ENCODE data around the gene CLSTN2. TPM values are rescaled to one million over a fixed set of nuclear protein-coding genes. Genes with fewer than 3 reads are reported as not detected.

Gene CLSTN2
- polyA plus RNA-seq, 1 donor from 2014 or later = not detected

- Mint-ChIP-seq H3K36me3 (no peaks in the 10 kb centered on the region), H3K4me1 (no peaks in the 10 kb centered on the region), H3K4me3 (no peak overlapping the region), H3K9me3 (peaks cover 0 to 3% (median 0%) of the 10 kb centered on the region in 3 donors), H3K27me3 (no peaks in the 10 kb centered on the region), H3K27ac (no peak overlapping the region)
These were observed 264.8 kb downstream of the CLSTN2 start for GRCh38 chr3:140199743-140200142.

DNA sequence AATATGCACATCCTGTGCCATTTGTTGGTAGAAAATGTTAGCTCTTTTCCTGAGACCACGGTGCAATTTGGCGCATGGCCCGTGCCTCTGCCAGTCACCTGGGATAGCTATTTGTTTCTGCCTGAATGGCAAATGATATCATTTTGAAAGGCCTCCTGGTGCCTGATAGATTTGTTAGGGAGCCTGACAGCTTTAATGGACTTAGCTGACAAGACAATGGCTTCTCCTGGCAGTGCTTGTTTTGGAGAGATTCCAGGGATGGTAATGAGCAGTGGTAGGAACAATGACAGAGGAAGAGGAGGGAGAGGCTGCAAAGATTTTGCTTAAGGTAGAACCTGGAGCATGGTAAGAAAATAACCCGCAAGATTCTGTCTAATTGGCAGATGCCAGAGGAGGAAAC lies 268.5 kb downstream of the CLSTN2 start:
- peaks cover 0 to 3% (median 0%) of the 10 kb centered on the region in 3 donors for H3K9me3 Mint-ChIP-seq
- no peak overlapping the region for H3K27ac Mint-ChIP-seq
- H3K36me3 Mint-ChIP-seq = no peaks in the 10 kb centered on the region
- no peaks in the 10 kb centered on the region for H3K4me1 Mint-ChIP-seq
- no peak overlapping the region for H3K4me3 Mint-ChIP-seq
- peaks cover 2% of the 10 kb centered on the region for H3K27me3 Mint-ChIP-seq

DNA sequence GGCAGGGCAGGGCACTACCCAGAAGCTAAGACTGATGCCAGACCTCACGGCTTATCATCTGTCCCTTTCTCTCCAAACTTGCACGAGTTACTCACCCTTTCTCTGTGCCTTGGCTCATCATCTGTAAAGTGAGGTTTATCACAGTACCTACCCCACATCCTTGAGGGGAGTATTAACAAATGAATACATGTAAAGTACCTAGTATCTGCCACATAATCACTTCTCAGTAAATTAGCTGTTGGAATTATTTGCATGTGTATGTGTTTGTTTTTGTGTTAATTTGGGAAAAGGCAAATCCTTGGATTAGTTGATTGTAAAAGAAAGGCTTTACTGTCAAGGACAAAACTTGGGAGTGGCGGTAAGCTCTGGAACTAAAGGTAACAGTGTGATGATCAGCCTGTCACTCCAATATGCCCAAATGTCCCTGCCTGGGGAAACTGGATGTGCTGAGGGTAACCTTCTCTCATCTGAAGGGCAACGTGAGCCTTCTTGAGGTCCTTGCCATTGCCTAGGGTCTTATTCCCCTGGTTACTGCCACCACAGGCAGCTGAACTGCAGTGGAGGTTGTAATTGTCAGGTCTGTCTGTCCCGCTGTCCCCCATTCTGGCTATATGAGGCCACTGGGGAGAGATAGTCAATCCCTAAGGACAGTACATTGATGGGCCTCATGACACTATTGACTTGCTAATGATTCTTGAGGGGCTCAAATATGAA lies 269.4 kb downstream of the CLSTN2 start:
- Mint-ChIP-seq H3K27ac (no peak overlapping the region), H3K9me3 (peaks cover 0 to 3% (median 0%) of the 10 kb centered on the region in 3 donors), H3K27me3 (peaks cover 2% of the 10 kb centered on the region), H3K4me1 (no peaks in the 10 kb centered on the region), H3K4me3 (no peak overlapping the region), H3K36me3 (no peaks in the 10 kb centered on the region)

DNA sequence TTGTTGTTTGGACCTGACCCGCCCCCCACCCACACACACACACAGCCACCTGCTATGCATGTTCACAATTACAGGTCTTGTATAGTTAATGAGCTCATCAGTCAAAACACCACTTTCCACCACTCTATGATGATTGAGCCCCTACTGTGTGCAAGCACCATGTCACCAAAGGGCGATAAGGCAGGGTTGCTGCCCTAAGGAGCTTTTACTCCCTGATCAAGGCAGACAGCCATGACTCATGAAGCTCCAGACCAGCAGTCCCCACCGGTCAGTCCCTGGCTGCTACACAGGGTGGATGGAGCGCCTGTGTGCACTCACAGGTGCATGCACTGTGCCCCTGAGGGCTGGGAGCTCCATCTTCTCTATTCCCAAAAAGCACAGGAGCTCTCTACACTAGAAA lies 270.6 kb downstream of the CLSTN2 start:
- H3K36me3 Mint-ChIP-seq = no peaks in the 10 kb centered on the region
- H3K4me3 Mint-ChIP-seq = no peak overlapping the region
- H3K27ac Mint-ChIP-seq = no peak overlapping the region
- peaks cover 0 to 3% (median 0%) of the 10 kb centered on the region in 3 donors for H3K9me3 Mint-ChIP-seq
- H3K27me3 Mint-ChIP-seq = peaks cover 4% of the 10 kb centered on the region
- H3K4me1 Mint-ChIP-seq = no peaks in the 10 kb centered on the region

DNA sequence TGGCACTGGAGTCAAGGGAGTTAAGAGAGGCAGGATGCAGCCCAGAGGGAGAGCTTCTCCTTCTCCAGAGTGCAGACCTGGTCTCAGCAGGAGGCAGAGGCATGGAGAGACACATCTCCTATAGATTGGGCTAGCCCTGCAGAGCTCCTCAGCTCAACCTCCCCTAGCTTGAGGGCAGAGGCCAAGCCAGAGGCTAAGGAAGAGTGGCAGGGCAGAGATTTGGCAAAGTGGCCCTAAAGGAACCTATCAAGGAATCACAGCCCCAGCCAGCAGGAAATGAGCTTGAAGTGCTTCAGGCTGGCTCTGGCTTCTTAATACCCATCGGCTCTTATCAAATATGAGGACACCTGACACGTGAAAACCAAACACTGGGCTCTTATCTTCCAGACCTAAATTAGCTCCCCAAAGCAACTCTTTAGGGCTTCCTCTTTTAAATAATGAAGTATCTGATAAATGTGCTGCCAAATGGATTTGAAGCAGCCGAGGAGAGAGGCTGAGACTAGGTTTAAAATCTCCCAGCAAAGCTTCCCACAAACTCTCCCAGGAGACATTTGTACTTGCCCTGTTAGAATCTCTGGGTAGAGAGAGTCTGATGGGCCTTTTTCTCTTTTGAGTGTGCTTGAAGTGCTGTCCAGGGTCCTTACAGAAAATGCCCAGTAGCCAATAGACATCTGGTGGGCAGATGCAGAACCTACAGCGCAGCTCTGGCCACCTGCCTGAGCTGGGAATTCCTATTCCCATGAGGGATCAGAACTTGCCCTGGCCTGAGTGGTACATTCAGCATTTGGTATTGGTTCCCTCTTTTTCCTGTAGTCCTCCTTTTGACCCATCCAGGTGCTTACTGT lies 271.4 kb downstream of the CLSTN2 start:
- H3K27me3 Mint-ChIP-seq = peaks cover 4% of the 10 kb centered on the region
- H3K36me3 Mint-ChIP-seq = no peaks in the 10 kb centered on the region
- no peaks in the 10 kb centered on the region for H3K4me1 Mint-ChIP-seq
- no peak overlapping the region for H3K4me3 Mint-ChIP-seq
- peaks cover 0 to 3% (median 0%) of the 10 kb centered on the region in 3 donors for H3K9me3 Mint-ChIP-seq
- H3K27ac Mint-ChIP-seq = no peak overlapping the region

- Mint-ChIP-seq H3K27me3 (peaks cover 4% of the 10 kb centered on the region), H3K36me3 (no peaks in the 10 kb centered on the region), H3K9me3 (peaks cover 0 to 4% (median 0%) of the 10 kb centered on the region in 3 donors), H3K4me3 (no peak overlapping the region), H3K4me1 (no peaks in the 10 kb centered on the region), H3K27ac (no peak overlapping the region)
These were observed 272.6 kb downstream of the CLSTN2 start for GRCh38 chr3:140207541-140207940.

GRCh38 chr3:140216249-140216648 lies 281.3 kb downstream of the CLSTN2 start:
- Mint-ChIP-seq H3K9me3 (peaks cover 0 to 6% (median 0%) of the 10 kb centered on the region in 3 donors), H3K27me3 (peaks cover 1% of the 10 kb centered on the region)

DNA sequence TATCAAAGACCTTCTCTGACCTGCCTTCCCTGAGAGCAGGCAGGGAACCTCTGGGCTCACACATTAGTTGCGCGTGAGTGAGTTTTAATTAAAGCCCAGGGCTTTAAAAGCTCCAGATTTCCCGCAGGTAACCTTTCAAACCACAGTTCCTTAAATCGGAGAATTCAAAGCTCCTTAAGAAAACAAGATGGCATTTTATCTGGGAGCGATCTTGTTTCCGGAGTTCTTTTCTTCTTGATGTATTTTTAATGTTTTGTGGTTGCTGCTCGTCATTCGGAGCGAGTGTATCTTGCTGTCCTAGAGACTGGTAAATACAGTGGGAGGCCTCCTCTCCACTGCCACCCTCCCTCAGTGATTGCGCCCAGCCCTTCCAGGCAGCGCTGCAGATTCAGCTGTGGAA lies 284.3 kb downstream of the CLSTN2 start:
- Mint-ChIP-seq H3K4me1 (no peaks in the 10 kb centered on the region), H3K9me3 (peaks cover 0 to 4% (median 0%) of the 10 kb centered on the region in 3 donors), H3K4me3 (no peak overlapping the region), H3K36me3 (no peaks in the 10 kb centered on the region), H3K27ac (no peak overlapping the region), H3K27me3 (peaks cover 1% of the 10 kb centered on the region)

More at GRCh38 chr3:140216249-140216648, 281.3 kb downstream of the CLSTN2 start:
- H3K27ac Mint-ChIP-seq = no peak overlapping the region
- H3K36me3 Mint-ChIP-seq = no peaks in the 10 kb centered on the region
- H3K4me1 Mint-ChIP-seq = no peaks in the 10 kb centered on the region
- no peak overlapping the region for H3K4me3 Mint-ChIP-seq

DNA sequence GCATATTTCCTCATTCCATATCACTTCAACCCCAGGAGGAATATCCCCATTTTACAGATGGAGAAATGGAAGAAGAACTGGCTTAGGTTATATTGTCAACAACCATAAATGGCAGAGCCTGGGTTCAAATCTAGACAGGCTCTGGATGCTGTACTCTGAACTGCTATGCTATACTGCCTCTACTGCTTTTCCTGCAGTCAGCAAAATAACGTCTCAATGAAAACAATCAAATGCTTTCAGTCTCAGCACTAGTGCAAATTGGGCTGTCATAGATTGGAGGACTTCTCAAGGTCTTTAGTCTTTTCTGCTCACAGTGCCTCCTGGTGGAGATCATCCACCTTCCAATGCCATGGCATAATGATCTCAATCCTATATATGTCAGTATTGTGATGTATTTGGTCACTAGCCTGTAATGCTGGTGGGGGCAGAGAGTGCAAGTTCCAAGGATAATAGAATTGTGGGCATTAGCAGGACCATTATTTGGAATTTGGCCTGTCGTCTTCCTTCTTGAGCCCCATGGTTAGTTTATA lies 285.0 kb downstream of the CLSTN2 start:
- Mint-ChIP-seq H3K36me3 (no peaks in the 10 kb centered on the region), H3K4me1 (no peaks in the 10 kb centered on the region), H3K4me3 (no peak overlapping the region)

GRCh38 chr3:140223197-140223596 lies 288.2 kb downstream of the CLSTN2 start:
- peaks cover 2% of the 10 kb centered on the region for H3K36me3 Mint-ChIP-seq

More for the DNA sequence above, 285.0 kb downstream of the CLSTN2 start:
- Mint-ChIP-seq H3K9me3 (peaks cover 0 to 4% (median 0%) of the 10 kb centered on the region in 3 donors), H3K27me3 (peaks cover 1% of the 10 kb centered on the region), H3K27ac (no peak overlapping the region)

DNA sequence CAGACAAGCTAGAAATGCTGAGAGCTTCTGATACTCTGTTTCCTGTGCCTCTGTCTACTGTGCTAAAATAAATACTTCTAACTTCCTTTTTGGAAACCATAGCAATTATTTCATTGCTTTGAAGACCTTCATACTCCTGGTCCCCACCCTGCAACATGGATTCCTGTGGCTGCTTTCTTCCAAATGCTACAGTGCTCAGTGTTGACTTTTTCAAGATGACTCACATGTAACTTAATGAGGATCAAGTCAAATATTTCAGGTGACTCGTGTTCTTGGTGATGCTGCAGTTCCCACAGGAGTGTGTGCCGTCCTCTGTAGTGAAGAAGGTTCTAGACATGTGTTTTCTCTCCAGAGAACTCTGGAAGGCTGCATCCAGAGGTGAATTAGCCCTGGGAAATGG lies 288.6 kb downstream of the CLSTN2 start:
- peaks cover 0 to 14% (median 11%) of the 10 kb centered on the region in 3 donors for H3K9me3 Mint-ChIP-seq
- no peak overlapping the region for H3K4me3 Mint-ChIP-seq
- peaks cover 2% of the 10 kb centered on the region for H3K36me3 Mint-ChIP-seq
- H3K27ac Mint-ChIP-seq = no peak overlapping the region
- H3K27me3 Mint-ChIP-seq = peaks cover 1% of the 10 kb centered on the region
- H3K4me1 Mint-ChIP-seq = no peaks in the 10 kb centered on the region

More at GRCh38 chr3:140223197-140223596, 288.2 kb downstream of the CLSTN2 start:
- H3K9me3 Mint-ChIP-seq = peaks cover 0 to 10% (median 8%) of the 10 kb centered on the region in 3 donors
- no peak overlapping the region for H3K4me3 Mint-ChIP-seq
- no peaks in the 10 kb centered on the region for H3K4me1 Mint-ChIP-seq
- no peak overlapping the region for H3K27ac Mint-ChIP-seq
- H3K27me3 Mint-ChIP-seq = peaks cover 1% of the 10 kb centered on the region

GRCh38 chr3:140224307-140224706 lies 289.3 kb downstream of the CLSTN2 start:
- Mint-ChIP-seq H3K4me3 (no peak overlapping the region), H3K27me3 (peaks cover 1% of the 10 kb centered on the region), H3K36me3 (peaks cover 2% of the 10 kb centered on the region), H3K4me1 (no peaks in the 10 kb centered on the region), H3K9me3 (peaks cover 0 to 17% (median 9%) of the 10 kb centered on the region in 3 donors), H3K27ac (no peak overlapping the region)

GRCh38 chr3:140225996-140226395 lies 291.0 kb downstream of the CLSTN2 start:
- Mint-ChIP-seq H3K4me3 (no peak overlapping the region), H3K27me3 (no peaks in the 10 kb centered on the region), H3K36me3 (peaks cover 2% of the 10 kb centered on the region), H3K27ac (no peak overlapping the region), H3K9me3 (peaks cover 0 to 17% (median 7%) of the 10 kb centered on the region in 3 donors), H3K4me1 (no peaks in the 10 kb centered on the region)

DNA sequence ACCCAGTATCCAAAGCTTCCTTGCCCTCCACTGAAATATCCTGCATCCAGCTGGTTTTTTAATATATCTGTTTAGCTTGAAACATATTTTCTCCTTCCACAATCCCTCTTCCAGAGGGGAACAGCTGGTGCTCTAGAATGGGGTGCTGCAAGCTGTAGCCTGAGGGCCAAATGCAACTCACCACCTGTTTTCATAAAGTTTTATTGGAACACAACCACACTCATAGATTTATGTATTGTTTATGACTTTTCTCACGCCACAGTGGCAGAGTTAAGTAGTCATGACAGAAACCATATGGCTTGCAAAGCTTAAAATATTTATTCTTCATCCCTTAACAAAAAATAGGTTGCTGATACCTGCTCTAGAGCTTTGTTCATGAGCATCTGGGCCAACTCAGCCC lies 298.7 kb downstream of the CLSTN2 start:
- Mint-ChIP-seq H3K4me1 (no peaks in the 10 kb centered on the region), H3K9me3 (peaks cover 0 to 3% (median 0%) of the 10 kb centered on the region in 3 donors), H3K27me3 (peaks cover 6% of the 10 kb centered on the region), H3K27ac (no peak overlapping the region), H3K36me3 (no peaks in the 10 kb centered on the region), H3K4me3 (no peak overlapping the region)

- no peak overlapping the region for H3K4me3 Mint-ChIP-seq
- no peaks in the 10 kb centered on the region for H3K4me1 Mint-ChIP-seq
- peaks cover 6% of the 10 kb centered on the region for H3K27me3 Mint-ChIP-seq
- no peaks in the 10 kb centered on the region for H3K36me3 Mint-ChIP-seq
- no peaks in the 10 kb centered on the region for H3K9me3 Mint-ChIP-seq
- H3K27ac Mint-ChIP-seq = no peak overlapping the region
These were observed 299.3 kb downstream of the CLSTN2 start for GRCh38 chr3:140234256-140234655.
